ENCODE data around the gene ZNF709. TPM values are rescaled to one million over a fixed set of nuclear protein-coding genes. Genes with fewer than 3 reads are reported as not detected.

ZNF709 gene
- total and polyA plus RNA-seq, 2 of the 4 experiments (the other 2 are of a cell fraction), result 0.50 to 3.8 TPM

GRCh38 chr19:12453495-12453894 lies 31.1 kb downstream of the ZNF709 start:
- Histone ChIP-seq H3K4me1 (ENCODE audit: control insufficient read depth, insufficient read depth, low read length) (no peaks in the 10 kb centered on the region), H3K36me3 (ENCODE audit: control insufficient read depth, insufficient read depth, low read length) (0 out of 2 replicates have a peak, but pooled peaks cover 1% of the 10 kb centered on the region), H2BK5ac (ENCODE audit: low read depth, low read length, poor library complexity, severe bottlenecking) (no peak overlapping the region), H4K91ac (ENCODE audit: insufficient read depth, low read depth, low read length) (no peak overlapping the region), H2BK15ac (ENCODE audit: low read depth, low read length) (no peak overlapping the region), H3K9ac (ENCODE audit: low read depth, low read length) (no peak overlapping the region), H3K14ac (replicated peaks; ENCODE audit: low read depth, low read length) (no peak overlapping the region), H3K4ac (ENCODE audit: low read depth, low read length) (no peak overlapping the region), H3K79me1 (ENCODE audit: low read depth in 1 of 2, low read length in 2 of 2) (no peaks in the 10 kb centered on the region), H2BK20ac (ENCODE audit: low read depth, low read length) (no peak overlapping the region), H3K23ac (ENCODE audit: low read depth, low read length) (no peak overlapping the region), H2AK9ac (replicated peaks; ENCODE audit: low read depth, low read length, poor library complexity) (no peak overlapping the region), H2AFZ (replicated peaks; ENCODE audit: low read length, poor library complexity) (no peak overlapping the region), H2AK5ac (ENCODE audit: low read depth, low read length) (no peak overlapping the region), H3K18ac (ENCODE audit: low read depth, low read length) (no peak overlapping the region), H3K27me3 (ENCODE audit: control insufficient read depth, insufficient read depth, low read length) (no peaks in the 10 kb centered on the region), H4K5ac (ENCODE audit: low read depth, low read length) (no peak overlapping the region), H3K56ac (ENCODE audit: extremely low read depth, insufficient read depth, low read length) (no peak overlapping the region), H3K4me3 (ENCODE audit: insufficient read depth, low read depth, low read length) (no peak overlapping the region), H4K20me1 (ENCODE audit: insufficient read depth, low read length) (no peaks in the 10 kb centered on the region), H3K4me2 (ENCODE audit: low read depth, low read length) (no peak overlapping the region), H2BK120ac (ENCODE audit: low read depth, low read length) (no peak overlapping the region), H4K8ac (ENCODE audit: low read depth in 2 of 2, low read length in 2 of 2) (no peak overlapping the region), H3K9me3 (ENCODE audit: control insufficient read depth, insufficient read depth, low read length) (peaks cover 45% of the 10 kb centered on the region), H3K9me1 (ENCODE audit: insufficient read depth, low read length) (no peaks in the 10 kb centered on the region), H3K27ac (ENCODE audit: insufficient read depth, low read length) (no peak overlapping the region)
- dilution Hi-C loops (cut with HindIII; ENCODE audit: low sequenced_read_pairs, unreplicated experiment), result no loop called here
- ATAC-seq (ENCODE audit: low read depth), result no peak
- ChIA-PET POLR2A (ENCODE audit: unreplicated experiment) (no interaction called here), CTCF (no interaction called here)
- TF ChIP-seq ELK1 (IDR thresholded peaks at IDR 0.05; ENCODE audit: borderline replicate concordance, low read depth, low read length) (no peak), NFE2L2 (IDR thresholded peaks at IDR 0.05; ENCODE audit: low read depth, low read length) (no peak), FOS (IDR thresholded peaks at IDR 0.05; ENCODE audit: low read depth, low read length) (no peak), CHD1 (IDR thresholded peaks at IDR 0.05; ENCODE audit: low read depth, low read length) (no peak)
- DNase-seq, result no peak
- intact Hi-C loops (cut with micrococcal nuclease), result no loop called here
- WGBS, 2 experiments (ENCODE audit: extremely low coverage in 2 of 2, insufficient read length in 1 of 2), result no CpG with 5 or more reads among the region's 6 CpGs
- in situ Hi-C loops (cut with MboI; ENCODE audit: low sequenced_read_pairs), result no loop called here
- no TSS peak for BruUV-seq (replicated peaks)
